H1 (cell line): ENCODE data around the gene CCDC80. TPM values are rescaled to one million over a fixed set of nuclear protein-coding genes. Genes with fewer than 3 reads are reported as not detected.

Experiments
- ASH2L ChIP-seq: fragments of 200-600, 300-600 bp; sonication (generic); IDR thresholded peaks from one replicate; pipeline ENCODE4 v1.7.1; 2017; ENCODE audit warnings: low read length
- CBX5 ChIP-seq: fragments of 300-800, 300-1000 bp; sonication (generic); IDR thresholded peaks from 2 replicates; pipeline ENCODE4 v1.7.1; 2016; ENCODE audit warnings: antibody characterized with exemption, low read length, low read depth
- CHD1 ChIP-seq: IDR thresholded peaks from 2 replicates; pipeline ENCODE4 v1.6.1; 2012; ENCODE audit warnings: low read depth, low read length, improper control_type of control experiment
- E2F6 ChIP-seq: IDR thresholded peaks from 2 replicates; pipeline ENCODE4 v1.6.1; 2012; ENCODE audit warnings: inconsistent platforms
- GTF2F1 ChIP-seq: IDR thresholded peaks from 2 replicates; pipeline ENCODE4 v1.6.1; 2012; ENCODE audit warnings: low read depth, low read length, improper control_type of control experiment, borderline replicate concordance
- HDAC6 ChIP-seq: IDR thresholded peaks from one replicate; pipeline ENCODE4 v1.7.1; 2012; ENCODE audit warnings: low read depth, mild to moderate bottlenecking, inconsistent platforms, low read length, moderate library complexity
- KDM1A ChIP-seq: fragments of 200-600, 300-600 bp; sonication (generic); IDR thresholded peaks from 2 replicates; pipeline ENCODE4 v1.7.1; 2016; ENCODE audit warnings: mild to moderate bottlenecking, low read length, borderline replicate concordance
- MAX ChIP-seq: IDR thresholded peaks from 2 replicates; pipeline ENCODE4 v1.6.1; 2012; ENCODE audit warnings: inconsistent platforms
- PHF8 ChIP-seq: fragments of 200-600 bp; sonication (generic); conservative IDR thresholded peaks from 2 replicates; pipeline ENCODE4 v1.7.1; 2012; ENCODE audit warnings: low read depth, mild to moderate bottlenecking, inconsistent platforms, low read length, moderate library complexity
- POLR2A ChIP-seq, 2 experiments: IDR thresholded peaks; 1 replicate in 1 of 2; 2 replicates in 1 of 2; pipeline ENCODE4 v1.6.1; 2011; ENCODE audit warnings: low read depth in 2 of 2, low read length in 2 of 2, mild to moderate bottlenecking in 2 of 2; ENCODE audit errors: control extremely low read depth in 1 of 2
- POLR2AphosphoS5 ChIP-seq: IDR thresholded peaks from 2 replicates; pipeline ENCODE4 v1.6.1; 2011; ENCODE audit warnings: low read depth, low read length
- RBBP5 ChIP-seq: IDR thresholded peaks from 2 replicates; pipeline ENCODE4 v1.7.1; 2012; ENCODE audit warnings: low read depth, mild to moderate bottlenecking, inconsistent platforms, low read length, moderate library complexity, borderline replicate concordance
- SAP30 ChIP-seq: fragments of 300-600 bp; sonication (generic); IDR thresholded peaks from 2 replicates; pipeline ENCODE4 v1.7.1; 2012; ENCODE audit warnings: low read length, moderate library complexity, mild to moderate bottlenecking, inconsistent platforms; ENCODE audit not compliant: insufficient read depth, insufficient replicate concordance
- SIX5 ChIP-seq: IDR thresholded peaks from 2 replicates; pipeline ENCODE4 v1.6.1; 2011; ENCODE audit warnings: mild to moderate bottlenecking, low read depth, low read length
- SP1 ChIP-seq: IDR thresholded peaks from 2 replicates; pipeline ENCODE4 v1.6.1; 2011; ENCODE audit warnings: low read depth, low read length
- SP2 ChIP-seq: IDR thresholded peaks from 2 replicates; pipeline ENCODE4 v1.6.1; 2012; ENCODE audit warnings: mild to moderate bottlenecking, low read length, inconsistent platforms
- SP4 ChIP-seq: IDR thresholded peaks from 2 replicates; pipeline ENCODE4 v1.6.1; 2012; ENCODE audit warnings: low read length, inconsistent platforms
- TAF1 ChIP-seq: IDR thresholded peaks from 2 replicates; pipeline ENCODE4 v1.6.1; 2011; ENCODE audit warnings: mild to moderate bottlenecking, low read depth, low read length
- polyA plus RNA-seq, 7 experiments: library from polyadenylated mRNA; depleted of rRNA in 3 of 7; stranded (reverse) in 5 of 7; unstranded in 2 of 7; fragments of >200 nt in 5 of 7; fragments of 200-250 nt in 2 of 7; gene quantifications; 1 replicate in 5 of 7; 2 replicates in 1 of 7; 4 replicates in 1 of 7; pipeline versions ENCODE4 v1.2.1 to v1.2.3, GENCODE V29; 2011 to 2013; ENCODE audit warnings: missing spikeins in 2 of 7, mixed read lengths in 2 of 7
- total RNA-seq: library from RNA; stranded (reverse); fragmentation: NEBNext Ultra II Directional; extraction: Animal tissue kit (Norgen Biotek cat#: 25700); gene quantifications from 2 replicates; pipeline ENCODE4 v1.2.1, GENCODE V29; 2021
- TF ChIP-seq, protein P1 (sequence below), 3 experiments: IDR thresholded peaks; 1 replicate in 2 of 3; 2 replicates in 1 of 3; pipeline versions ENCODE4 v1.5.1 to v1.6.1; 2011; ENCODE audit warnings: low read length in 3 of 3, mild to moderate bottlenecking in 3 of 3, inconsistent platforms in 2 of 3, low read depth in 1 of 3, moderate library complexity in 1 of 3; ENCODE audit not compliant: insufficient read depth in 1 of 3; ENCODE audit errors: control extremely low read depth in 1 of 3

The CCDC80 gene
- total and polyA plus RNA-seq, 2 of the 8 experiments (the other 6 are each of a cell fraction or from before 2014, with no cell fraction given), result 1.1 to 12.9 TPM

DNA sequence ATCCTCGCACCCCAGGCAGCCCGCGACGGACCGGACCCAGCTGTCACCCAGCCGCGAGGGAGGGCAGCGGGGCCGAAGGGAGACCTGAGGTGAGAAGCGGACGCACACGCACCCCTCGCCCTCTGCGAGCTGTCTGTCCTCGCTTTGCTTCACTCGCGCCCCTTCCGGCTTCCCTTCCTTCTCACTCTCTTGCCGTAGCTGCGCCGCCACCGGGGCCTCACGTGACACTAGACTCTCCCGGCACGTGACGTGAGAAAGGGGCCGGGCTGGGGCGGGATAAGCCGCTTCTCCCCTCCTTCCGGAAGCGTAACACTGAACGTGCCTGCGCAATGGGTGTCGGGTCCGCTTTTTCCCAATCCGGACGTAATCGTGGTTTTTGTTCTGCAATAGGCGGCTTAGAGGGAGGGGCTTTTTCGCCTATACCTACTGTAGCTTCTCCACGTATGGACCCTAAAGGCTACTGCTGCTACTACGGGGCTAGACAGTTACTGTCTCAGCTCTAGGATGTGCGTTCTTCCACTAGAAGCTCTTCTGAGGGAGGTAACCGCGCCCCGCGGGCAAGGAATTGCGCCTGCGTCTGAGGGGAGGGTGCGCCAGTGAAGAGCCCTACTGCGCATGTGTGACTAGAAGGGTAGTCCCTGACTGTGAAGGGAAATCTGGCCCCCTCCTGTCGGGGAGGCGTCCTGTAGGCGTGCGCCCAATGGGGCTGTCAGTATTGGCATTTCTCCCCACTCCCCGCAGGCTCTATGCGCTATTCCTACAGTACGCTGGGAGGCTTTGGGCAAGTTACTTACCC is 79.0 kb downstream of the CCDC80 start, which contains the start of the genes ATG3 and SLC35A5 (continued):
- TF ChIP-seq GTF2F1 (no peak), SAP30 (no peak), KDM1A (0 out of 2 replicates have a peak, but pooled peaks have one; percentile 5), RBBP5 (peak; percentile 95), POLR2A (IDR thresholded peaks at IDR 0.05; ENCODE audit: control extremely low read depth in 1 of 2, low read depth in 2 of 2, low read length in 2 of 2) (peak; percentile 72 to 73; a peak in 2 of 3 replicates), TAF1 (0 out of 2 replicates have a peak, but pooled peaks have one; percentile 22), HDAC6 (no peak), E2F6 (peak; percentile 85), POLR2AphosphoS5 (peak; percentile 75), PHF8 (peak; percentile 79), SP4 (peak; percentile 98), SP2 (no peak), CHD1 (no peak), SP1 (0 out of 2 replicates have a peak, but pooled peaks have one; percentile 34), SIX5 (no peak), MAX (peak; percentile 86), ASH2L (peak; percentile 88), CBX5 (no peak)
- TF ChIP-seq, protein P1, sequence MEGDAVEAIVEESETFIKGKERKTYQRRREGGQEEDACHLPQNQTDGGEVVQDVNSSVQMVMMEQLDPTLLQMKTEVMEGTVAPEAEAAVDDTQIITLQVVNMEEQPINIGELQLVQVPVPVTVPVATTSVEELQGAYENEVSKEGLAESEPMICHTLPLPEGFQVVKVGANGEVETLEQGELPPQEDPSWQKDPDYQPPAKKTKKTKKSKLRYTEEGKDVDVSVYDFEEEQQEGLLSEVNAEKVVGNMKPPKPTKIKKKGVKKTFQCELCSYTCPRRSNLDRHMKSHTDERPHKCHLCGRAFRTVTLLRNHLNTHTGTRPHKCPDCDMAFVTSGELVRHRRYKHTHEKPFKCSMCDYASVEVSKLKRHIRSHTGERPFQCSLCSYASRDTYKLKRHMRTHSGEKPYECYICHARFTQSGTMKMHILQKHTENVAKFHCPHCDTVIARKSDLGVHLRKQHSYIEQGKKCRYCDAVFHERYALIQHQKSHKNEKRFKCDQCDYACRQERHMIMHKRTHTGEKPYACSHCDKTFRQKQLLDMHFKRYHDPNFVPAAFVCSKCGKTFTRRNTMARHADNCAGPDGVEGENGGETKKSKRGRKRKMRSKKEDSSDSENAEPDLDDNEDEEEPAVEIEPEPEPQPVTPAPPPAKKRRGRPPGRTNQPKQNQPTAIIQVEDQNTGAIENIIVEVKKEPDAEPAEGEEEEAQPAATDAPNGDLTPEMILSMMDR (IDR thresholded peaks at IDR 0.05; ENCODE audit: control extremely low read depth in 1 of 3, insufficient read depth in 1 of 3, low read depth in 1 of 3, low read length in 3 of 3), result no peak
